Measurements from ENCODE around the gene PPP1R9B.

PPP1R9B gene

DNA sequence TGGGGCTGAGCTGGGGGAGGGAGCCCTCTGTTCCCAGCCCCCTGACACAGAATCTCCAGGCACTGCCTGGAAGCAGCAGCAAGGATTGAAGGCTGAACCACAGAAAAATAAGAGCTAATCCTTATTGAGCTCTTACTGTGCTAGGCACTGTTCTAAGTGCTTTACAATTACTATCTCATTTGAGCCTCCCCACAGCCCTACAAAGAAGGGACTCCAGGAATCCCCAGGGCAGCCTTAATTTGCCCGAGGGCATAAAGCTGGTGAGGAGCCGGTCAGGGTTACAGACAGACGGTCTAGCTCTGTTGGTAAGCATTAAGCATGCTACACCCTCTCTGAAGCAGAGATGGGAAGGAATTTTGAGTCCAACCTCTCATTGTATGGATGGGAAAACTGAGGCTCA, 27.5 kb downstream of the PPP1R9B start:
- DNase-seq: no peak

- no peak for DNase-seq
Observed at GRCh38 chr17:50120475-50121253, 29.8 kb downstream of the PPP1R9B start.

GRCh38 chr17:50118828-50119218, 31.7 kb downstream of the PPP1R9B start:
- no peak for DNase-seq

DNA sequence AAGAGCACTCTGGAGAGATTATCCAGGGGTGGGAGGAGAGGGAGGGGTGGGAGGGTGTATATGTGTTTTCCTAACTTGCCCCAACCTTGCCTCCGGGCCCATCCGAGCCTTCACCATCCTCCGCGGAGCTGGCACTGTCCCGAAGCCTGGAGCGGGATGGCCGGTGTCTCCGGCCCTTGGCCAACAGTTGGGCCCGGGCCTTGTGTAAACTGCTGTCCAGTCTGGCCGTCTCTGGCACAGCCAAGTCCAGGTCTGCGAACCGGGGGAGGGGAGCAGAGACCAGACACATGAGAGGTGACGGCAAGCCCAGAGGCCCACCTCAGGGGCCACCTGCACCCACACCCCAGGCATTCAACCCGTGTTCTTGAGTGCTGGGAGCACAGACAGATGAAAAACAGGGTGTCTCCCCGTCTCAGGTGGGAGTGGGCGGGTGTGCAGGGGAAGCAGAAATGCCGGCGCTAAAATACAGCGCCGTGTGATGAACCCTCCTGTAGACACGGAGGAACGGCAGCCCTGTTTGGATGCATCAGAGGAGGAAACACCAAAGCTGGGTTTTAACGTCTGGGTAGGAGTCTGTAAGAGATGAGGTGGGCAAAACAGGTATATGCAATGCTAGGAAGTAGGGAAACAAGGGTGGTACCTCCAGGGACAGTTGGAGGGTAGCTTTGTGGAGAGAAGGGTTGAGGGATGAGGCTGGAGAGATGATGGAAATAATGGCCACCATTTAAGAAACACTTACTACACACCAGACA, 32.2 kb downstream of the PPP1R9B start:
- DNase-seq: no peak

DNA sequence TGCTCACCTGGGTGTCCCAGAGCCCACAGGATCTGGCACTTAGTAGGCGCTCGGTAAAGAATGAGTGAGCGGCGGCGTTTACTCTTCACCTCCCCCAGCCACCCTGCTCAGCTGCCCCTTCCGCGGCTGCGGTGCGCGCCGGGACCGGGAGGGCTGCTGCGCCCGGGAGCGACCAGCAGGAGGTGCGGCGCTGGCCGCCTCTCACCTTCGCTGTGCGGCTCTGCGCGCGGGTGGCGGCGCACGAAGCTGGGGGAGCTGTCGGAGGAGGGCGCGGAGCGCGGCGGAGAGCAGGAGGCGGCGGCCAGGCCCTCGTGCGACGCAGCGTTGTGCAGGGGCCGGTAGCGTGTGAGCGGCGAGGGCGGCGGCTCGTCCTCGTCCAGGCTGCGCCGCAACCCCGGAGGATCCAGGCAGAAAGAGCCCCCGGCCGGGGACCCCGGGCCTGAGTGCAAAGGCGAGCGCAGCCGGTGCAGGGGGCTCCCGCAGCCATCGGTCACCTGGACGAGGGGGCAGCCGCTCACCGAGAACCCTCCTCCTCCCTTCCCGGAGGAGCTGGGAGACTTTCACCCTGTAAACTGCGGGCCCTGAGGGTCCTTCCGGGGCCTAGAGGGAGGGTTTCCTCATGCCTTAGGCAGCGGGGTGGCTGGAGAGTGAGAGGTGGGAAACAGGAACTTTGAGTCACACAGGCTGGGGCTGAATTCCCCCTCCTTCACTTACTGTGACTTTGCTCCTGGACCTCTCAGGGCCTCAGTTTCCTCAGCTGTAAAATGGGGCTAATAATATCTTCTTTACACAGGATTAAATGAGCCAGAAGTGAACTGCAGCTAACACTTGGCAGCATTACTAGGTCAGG, 33.0 kb downstream of the PPP1R9B start:
- peak; percentile 56 to 72 for DNase-seq

DNA sequence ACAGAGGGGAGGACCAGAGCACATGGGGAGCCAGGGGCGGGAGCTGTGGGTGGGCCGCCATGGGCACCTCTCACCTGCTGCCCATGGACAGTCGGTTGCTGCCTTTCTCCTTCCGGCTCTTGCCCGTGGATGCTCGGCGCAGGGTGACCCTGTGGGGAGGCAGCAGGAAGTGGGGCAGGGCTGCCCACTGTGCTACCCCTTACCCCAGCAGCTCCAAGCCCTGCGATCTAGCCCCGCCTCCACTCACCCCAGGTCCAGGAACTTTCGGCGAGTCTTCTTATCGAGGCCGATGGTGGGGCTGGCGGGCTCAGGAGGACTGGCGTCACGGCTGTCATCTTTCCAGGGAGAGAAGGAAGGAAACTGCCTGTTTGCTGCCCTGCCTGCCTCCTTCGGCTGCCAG, 34.7 kb downstream of the PPP1R9B start:
- DNase-seq: no peak

GRCh38 chr17:50114849-50115357, 35.6 kb downstream of the PPP1R9B start:
- peak; percentile 40 to 65 for DNase-seq

- DNase-seq: no peak
Observed at GRCh38 chr17:50114401-50114800, 36.1 kb downstream of the PPP1R9B start.

GRCh38 chr17:50113624-50114320, 36.7 kb downstream of the PPP1R9B start:
- DNase-seq: no peak

- no peak for DNase-seq
Observed at GRCh38 chr17:50112694-50113093, 37.8 kb downstream of the PPP1R9B start.

DNA sequence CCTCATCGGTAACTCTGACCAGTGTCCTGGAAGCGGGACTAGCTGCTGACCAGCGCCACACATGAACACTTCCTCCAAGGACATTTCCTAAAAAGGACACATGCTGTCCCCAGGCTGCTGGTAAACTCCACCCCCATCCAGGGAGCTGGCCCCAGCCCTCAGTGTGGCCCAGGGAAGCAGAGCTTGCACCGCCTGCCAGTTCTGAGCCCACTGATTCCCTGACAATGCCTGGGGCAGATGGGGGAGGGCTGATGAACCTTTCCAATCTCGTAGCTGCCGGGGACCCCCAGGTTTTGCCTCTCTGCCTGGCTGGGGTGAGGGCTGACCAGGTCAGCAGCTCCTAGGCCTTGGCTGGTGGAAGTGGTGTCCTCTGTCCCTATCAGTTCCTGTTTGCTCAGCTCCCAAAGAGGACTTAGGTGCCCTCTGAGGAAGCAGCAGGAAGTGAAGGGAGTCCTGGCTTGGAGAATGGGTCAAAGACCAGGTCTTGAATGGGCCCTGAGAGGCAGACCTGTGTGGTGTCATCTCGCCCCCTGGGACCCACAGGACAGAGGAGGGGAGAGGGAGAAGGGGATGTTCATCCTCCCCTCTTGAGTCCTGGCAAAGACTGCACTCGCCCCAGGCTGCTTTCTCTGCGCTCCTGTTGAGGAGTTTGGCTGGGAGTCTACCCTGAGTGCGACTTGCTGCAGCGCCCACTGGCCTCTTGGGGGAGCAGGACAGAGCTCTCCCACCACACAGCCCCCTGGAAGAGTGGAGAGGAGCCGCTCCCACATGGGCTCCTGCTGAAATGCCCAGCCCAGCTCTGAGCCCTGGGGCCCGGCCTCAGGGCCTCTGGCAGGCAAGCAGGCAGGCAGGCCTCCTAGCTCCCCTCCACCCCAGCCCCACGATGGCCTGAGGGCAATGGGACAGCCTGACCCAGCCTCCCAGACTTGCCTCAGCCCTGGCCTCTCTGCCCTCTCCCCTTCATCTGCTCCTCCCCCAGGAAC, 38.5 kb downstream of the PPP1R9B start:
- DNase-seq: no peak

DNA sequence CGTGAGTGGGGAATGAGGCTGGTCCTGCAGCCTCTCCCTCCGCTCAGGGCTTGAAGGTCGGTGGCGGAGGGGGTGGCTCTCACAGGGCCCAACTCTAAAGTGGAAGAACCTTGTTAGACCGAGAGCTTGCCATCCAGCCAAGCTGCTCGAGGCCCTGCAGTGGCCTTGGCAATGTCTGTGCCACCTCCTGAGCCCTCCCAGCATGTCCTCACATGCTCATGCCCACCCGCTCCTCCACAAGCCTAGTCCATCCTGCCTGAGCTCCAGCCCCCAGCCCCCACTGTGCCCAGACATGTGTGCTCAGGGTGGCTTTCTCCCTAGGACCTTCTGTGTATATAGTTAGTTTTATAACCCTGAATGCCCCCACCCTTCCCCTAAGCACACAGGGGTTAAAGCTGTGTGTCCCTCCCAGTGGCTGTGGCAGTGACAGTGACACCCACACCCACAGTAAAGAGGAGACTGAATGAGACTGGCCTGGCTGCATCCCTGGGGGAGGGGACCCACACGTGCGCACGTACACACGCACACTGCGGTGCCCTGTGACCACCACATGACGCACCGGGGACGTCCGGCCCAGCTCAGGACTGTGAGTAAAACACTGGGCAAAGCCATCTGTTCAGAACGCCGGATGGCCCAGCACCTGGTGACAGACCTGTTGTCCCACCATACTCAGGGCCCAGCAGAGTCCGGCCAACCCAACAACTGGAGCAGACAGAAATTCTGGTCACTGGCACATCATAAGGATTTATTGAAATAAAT, 39.7 kb downstream of the PPP1R9B start:
- DNase-seq: no peak

GRCh38 chr17:50109785-50110184, 40.7 kb downstream of the PPP1R9B start:
- no peak for DNase-seq

DNA sequence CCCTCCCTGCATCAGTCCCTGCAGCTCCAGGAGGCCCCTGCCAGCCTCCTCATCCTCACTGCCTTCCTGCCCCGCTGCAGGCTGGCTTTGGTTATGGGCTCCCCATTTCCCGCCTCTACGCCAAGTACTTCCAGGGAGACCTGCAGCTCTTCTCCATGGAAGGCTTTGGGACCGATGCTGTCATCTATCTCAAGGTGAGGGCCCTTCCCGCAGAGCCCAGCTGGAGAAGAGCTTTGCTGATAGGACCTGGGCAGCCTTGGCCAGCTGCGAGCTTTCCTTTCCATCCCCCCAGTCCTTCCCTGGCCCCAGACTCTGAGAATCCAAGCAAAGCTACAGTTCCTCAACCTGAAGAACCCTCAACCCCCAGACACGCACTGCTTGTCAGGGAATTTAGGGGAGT, 41.3 kb downstream of the PPP1R9B start:
- no peak for DNase-seq

- DNase-seq: no peak
Observed at GRCh38 chr17:50108556-50108955, 41.9 kb downstream of the PPP1R9B start.

DNA sequence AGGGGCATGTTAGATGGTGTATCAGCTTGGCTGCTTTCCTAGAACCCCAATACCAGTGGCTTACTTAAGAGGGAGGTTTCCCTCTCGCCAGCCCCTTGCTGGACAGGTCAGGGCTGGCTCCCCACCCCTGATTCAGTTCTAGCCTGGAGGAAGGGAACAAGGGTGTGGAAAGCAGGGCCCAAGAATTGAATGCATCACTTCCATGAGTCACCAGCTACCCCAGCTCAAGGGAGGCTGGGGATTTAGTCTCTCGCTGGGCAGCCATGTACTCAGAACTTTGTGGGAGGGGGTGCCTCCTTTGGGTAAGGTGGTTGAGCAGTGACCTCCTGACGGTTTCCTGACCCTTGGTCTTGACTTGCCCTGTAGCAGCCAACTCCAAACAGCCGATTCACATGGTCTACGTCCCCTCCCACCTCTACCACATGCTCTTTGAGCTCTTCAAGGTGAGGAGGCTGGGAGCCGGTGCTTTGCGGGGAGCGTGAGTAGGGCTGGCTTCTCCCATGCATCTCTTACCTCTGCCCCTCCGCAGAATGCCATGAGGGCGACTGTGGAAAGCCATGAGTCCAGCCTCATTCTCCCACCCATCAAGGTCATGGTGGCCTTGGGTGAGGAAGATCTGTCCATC, 42.6 kb downstream of the PPP1R9B start:
- DNase-seq: no peak

GRCh38 chr17:50106393-50107131, 43.9 kb downstream of the PPP1R9B start:
- no peak for DNase-seq

GRCh38 chr17:50105811-50106210, 44.7 kb downstream of the PPP1R9B start:
- DNase-seq: no peak

GRCh38 chr17:50103941-50104340, 46.5 kb downstream of the PPP1R9B start:
- no peak for DNase-seq
